HG03457 (cell line): Measurements from ENCODE around the gene ZNF385B.

Source experiments
- ATAC-seq: cut with Tn5 transposase; IDR thresholded peaks from one replicate; pipeline ENCODE4 v1.9.1; 2021; ENCODE audit warnings: moderate number of reproducible peaks; ENCODE audit not compliant: unreplicated experiment

The ZNF385B gene

GRCh38 chr2:179422037-179422643, 439.3 kb downstream of the ZNF385B start:
- ATAC-seq: peak; percentile 81

GRCh38 chr2:179417436-179417949, 443.9 kb downstream of the ZNF385B start:
- ATAC-seq: no peak

GRCh38 chr2:179412112-179412511, 449.3 kb downstream of the ZNF385B start:
- no peak for ATAC-seq

GRCh38 chr2:179410552-179411356, 450.7 kb downstream of the ZNF385B start:
- peak; percentile 70 for ATAC-seq

- ATAC-seq: no peak
Measured at GRCh38 chr2:179403624-179404023, 457.8 kb downstream of the ZNF385B start.

- no peak for ATAC-seq
Measured at GRCh38 chr2:179393481-179393880, 467.9 kb downstream of the ZNF385B start.
